Measurements from ENCODE around the gene ATRIP.

ATRIP gene

GRCh38 chr3:48426401-48426909, 20.1 kb upstream of the ATRIP start:
- H3K9ac ChIP-seq (ENCODE audit: low read depth, low read length, poor library complexity) = peak overlapping the region; percentile 18
- no peak overlapping the region for H3K27ac ChIP-seq (replicated peaks; ENCODE audit: low read length)
- H3K14ac ChIP-seq (ENCODE audit: low read length) = no peak overlapping the region
- peaks cover 19 to 63% of the 10 kb centered on the region in 2 donors for H3K36me3 ChIP-seq (replicated peaks in 1 of 2; ENCODE audit: control insufficient read depth in 2 of 2, insufficient read depth in 2 of 2, low read length in 2 of 2)
- H4K8ac ChIP-seq (ENCODE audit: low read depth, low read length) = no peak overlapping the region
- no peak overlapping the region for H2BK120ac ChIP-seq (ENCODE audit: low read depth, low read length)
- H3K4me1 ChIP-seq (ENCODE audit: control insufficient read depth in 2 of 2, insufficient read depth in 1 of 2, low read depth in 1 of 2, low read length in 2 of 2) = peaks cover 23 to 32% of the 10 kb centered on the region in 2 donors
- no peak overlapping the region for H3K4me3 ChIP-seq (ENCODE audit: low read length in 2 of 2)
- peaks cover 49% of the 10 kb centered on the region for H3K79me1 ChIP-seq (ENCODE audit: low read depth, low read length)
- H2BK5ac ChIP-seq (ENCODE audit: low read length) = no peak overlapping the region
- H3K18ac ChIP-seq (ENCODE audit: low read length) = no peak overlapping the region
- no peak overlapping the region for H2AFZ ChIP-seq (ENCODE audit: low read length)
- no peaks in the 10 kb centered on the region for H3K9me3 ChIP-seq (replicated peaks in 1 of 2; ENCODE audit: control insufficient read depth in 2 of 2, insufficient read depth in 1 of 2, low read depth in 1 of 2, low read length in 2 of 2)
- H3K4ac ChIP-seq (ENCODE audit: low read length) = no peak overlapping the region
- DNase-seq (ENCODE audit: low spot score) = no peak
- no peak overlapping the region for H4K91ac ChIP-seq (ENCODE audit: low read depth, low read length, poor library complexity)
- H2BK12ac ChIP-seq (ENCODE audit: low read length) = no peak overlapping the region
- H3K27me3 ChIP-seq (ENCODE audit: control insufficient read depth in 3 of 3, insufficient read depth in 3 of 3, low read depth in 1 of 3, low read length in 3 of 3) = no peaks in the 10 kb centered on the region
- H3K23ac ChIP-seq (ENCODE audit: low read depth, low read length, poor library complexity) = peak overlapping the region; percentile 20
- H2BK15ac ChIP-seq (ENCODE audit: low read length) = no peak overlapping the region
- no CpG with 5 or more reads among the region's 11 CpGs for WGBS, 2 donors (ENCODE audit: extremely low coverage in 2 of 2, insufficient read length in 2 of 2, insufficient replicate concordance in 1 of 2)
- H2AK5ac ChIP-seq (ENCODE audit: low read depth, low read length) = peak overlapping the region; percentile 49
- H3K4me2 ChIP-seq (ENCODE audit: insufficient read depth, low read length, poor library complexity, severe bottlenecking) = no peak overlapping the region

GRCh38 chr3:48426944-48427629, 19.4 kb upstream of the ATRIP start:
- peak overlapping the region; percentile 78 for H3K9ac ChIP-seq (ENCODE audit: low read depth, low read length, poor library complexity)
- H3K4me1 ChIP-seq (ENCODE audit: control insufficient read depth in 2 of 2, insufficient read depth in 1 of 2, low read depth in 1 of 2, low read length in 2 of 2) = peaks cover 23 to 32% of the 10 kb centered on the region in 2 donors
- H2BK120ac ChIP-seq (ENCODE audit: low read depth, low read length) = no peak overlapping the region
- no peak overlapping the region for H2AFZ ChIP-seq (ENCODE audit: low read length)
- peaks cover 43% of the 10 kb centered on the region for H3K79me1 ChIP-seq (ENCODE audit: low read depth, low read length)
- no peak overlapping the region for H4K8ac ChIP-seq (ENCODE audit: low read depth, low read length)
- no peak for DNase-seq (ENCODE audit: low spot score)
- no peak overlapping the region for H3K27ac ChIP-seq (replicated peaks; ENCODE audit: low read length)
- no peak overlapping the region for H2BK12ac ChIP-seq (ENCODE audit: low read length)
- no peak overlapping the region for H2BK15ac ChIP-seq (ENCODE audit: low read length)
- H3K14ac ChIP-seq (ENCODE audit: low read length) = no peak overlapping the region
- peak overlapping the region; percentile 49 to 77 for H3K4me3 ChIP-seq (ENCODE audit: low read length in 2 of 2)
- peak overlapping the region; percentile 49 for H2AK5ac ChIP-seq (ENCODE audit: low read depth, low read length)
- H3K4ac ChIP-seq (ENCODE audit: low read length) = no peak overlapping the region
- peaks cover 15 to 63% of the 10 kb centered on the region in 2 donors for H3K36me3 ChIP-seq (replicated peaks in 1 of 2; ENCODE audit: control insufficient read depth in 2 of 2, insufficient read depth in 2 of 2, low read length in 2 of 2)
- peak overlapping the region; percentile 41 for H3K18ac ChIP-seq (ENCODE audit: low read length)
- no peak overlapping the region for H2BK5ac ChIP-seq (ENCODE audit: low read length)
- no peak overlapping the region for H3K23ac ChIP-seq (ENCODE audit: low read depth, low read length, poor library complexity)
- peak overlapping the region; percentile 84 for H3K4me2 ChIP-seq (ENCODE audit: insufficient read depth, low read length, poor library complexity, severe bottlenecking)
- no peaks in the 10 kb centered on the region for H3K27me3 ChIP-seq (ENCODE audit: control insufficient read depth in 3 of 3, insufficient read depth in 3 of 3, low read depth in 1 of 3, low read length in 3 of 3)
- H3K9me3 ChIP-seq (replicated peaks in 1 of 2; ENCODE audit: control insufficient read depth in 2 of 2, insufficient read depth in 1 of 2, low read depth in 1 of 2, low read length in 2 of 2) = no peaks in the 10 kb centered on the region
- no CpG with 5 or more reads among the region's 8 CpGs for WGBS, 2 donors (ENCODE audit: extremely low coverage in 2 of 2, insufficient read length in 2 of 2, insufficient replicate concordance in 1 of 2)
- no peak overlapping the region for H4K91ac ChIP-seq (ENCODE audit: low read depth, low read length, poor library complexity)

GRCh38 chr3:48427630-48427962, 18.9 kb upstream of the ATRIP start:
- Histone ChIP-seq H2BK120ac (ENCODE audit: low read depth, low read length) (no peak overlapping the region), H3K27ac (replicated peaks; ENCODE audit: low read length) (no peak overlapping the region), H2BK12ac (ENCODE audit: low read length) (no peak overlapping the region), H3K14ac (ENCODE audit: low read length) (no peak overlapping the region), H3K23ac (ENCODE audit: low read depth, low read length, poor library complexity) (no peak overlapping the region), H3K27me3 (ENCODE audit: control insufficient read depth in 3 of 3, insufficient read depth in 3 of 3, low read depth in 1 of 3, low read length in 3 of 3) (no peaks in the 10 kb centered on the region), H2BK5ac (ENCODE audit: low read length) (peak overlapping the region; percentile 91), H4K8ac (ENCODE audit: low read depth, low read length) (no peak overlapping the region), H3K36me3 (replicated peaks in 1 of 2; ENCODE audit: control insufficient read depth in 2 of 2, insufficient read depth in 2 of 2, low read length in 2 of 2) (peaks cover 14 to 63% of the 10 kb centered on the region in 2 donors), H2BK15ac (ENCODE audit: low read length) (no peak overlapping the region), H3K9me3 (replicated peaks in 1 of 2; ENCODE audit: control insufficient read depth in 2 of 2, insufficient read depth in 1 of 2, low read depth in 1 of 2, low read length in 2 of 2) (no peaks in the 10 kb centered on the region), H3K9ac (ENCODE audit: low read depth, low read length, poor library complexity) (peak overlapping the region; percentile 78), H3K4ac (ENCODE audit: low read length) (no peak overlapping the region), H4K91ac (ENCODE audit: low read depth, low read length, poor library complexity) (no peak overlapping the region), H3K4me2 (ENCODE audit: insufficient read depth, low read length, poor library complexity, severe bottlenecking) (peak overlapping the region; percentile 84), H3K4me1 (ENCODE audit: control insufficient read depth in 2 of 2, insufficient read depth in 1 of 2, low read depth in 1 of 2, low read length in 2 of 2) (peaks cover 23 to 36% of the 10 kb centered on the region in 2 donors), H3K4me3 (ENCODE audit: low read length in 2 of 2) (peak overlapping the region; percentile 49 to 77), H3K79me1 (ENCODE audit: low read depth, low read length) (peaks cover 40% of the 10 kb centered on the region), H3K18ac (ENCODE audit: low read length) (peak overlapping the region; percentile 41), H2AFZ (ENCODE audit: low read length) (no peak overlapping the region), H2AK5ac (ENCODE audit: low read depth, low read length) (peak overlapping the region; percentile 13)
- DNase-seq (ENCODE audit: low spot score) = no peak
- WGBS, 2 donors (ENCODE audit: extremely low coverage in 2 of 2, insufficient read length in 2 of 2, insufficient replicate concordance in 1 of 2) = no CpG with 5 or more reads among the region's 9 CpGs

- peak overlapping the region; percentile 75 for H3K18ac ChIP-seq (ENCODE audit: low read length)
- H3K27me3 ChIP-seq (ENCODE audit: control insufficient read depth in 3 of 3, insufficient read depth in 3 of 3, low read depth in 1 of 3, low read length in 3 of 3) = no peaks in the 10 kb centered on the region
- peak overlapping the region; percentile 78 for H3K9ac ChIP-seq (ENCODE audit: low read depth, low read length, poor library complexity)
- peak overlapping the region; percentile 13 for H2AK5ac ChIP-seq (ENCODE audit: low read depth, low read length)
- H2AFZ ChIP-seq (ENCODE audit: low read length) = peak overlapping the region; percentile 88
- no peaks in the 10 kb centered on the region for H3K9me3 ChIP-seq (replicated peaks in 1 of 2; ENCODE audit: control insufficient read depth in 2 of 2, insufficient read depth in 1 of 2, low read depth in 1 of 2, low read length in 2 of 2)
- peaks cover 35% of the 10 kb centered on the region for H3K79me1 ChIP-seq (ENCODE audit: low read depth, low read length)
- H2BK120ac ChIP-seq (ENCODE audit: low read depth, low read length) = no peak overlapping the region
- H3K14ac ChIP-seq (ENCODE audit: low read length) = no peak overlapping the region
- H3K4ac ChIP-seq (ENCODE audit: low read length) = no peak overlapping the region
- H3K4me2 ChIP-seq (ENCODE audit: insufficient read depth, low read length, poor library complexity, severe bottlenecking) = peak overlapping the region; percentile 84
- peak overlapping the region; percentile 91 for H2BK5ac ChIP-seq (ENCODE audit: low read length)
- no peak overlapping the region for H3K23ac ChIP-seq (ENCODE audit: low read depth, low read length, poor library complexity)
- H2BK15ac ChIP-seq (ENCODE audit: low read length) = no peak overlapping the region
- WGBS, 2 donors (ENCODE audit: extremely low coverage in 2 of 2, insufficient read length in 2 of 2, insufficient replicate concordance in 1 of 2) = no CpG with 5 or more reads among the region's 7 CpGs
- H3K27ac ChIP-seq (replicated peaks; ENCODE audit: low read length) = no peak overlapping the region
- DNase-seq (ENCODE audit: low spot score) = no peak
- no peak overlapping the region for H4K91ac ChIP-seq (ENCODE audit: low read depth, low read length, poor library complexity)
- peaks cover 14 to 63% of the 10 kb centered on the region in 2 donors for H3K36me3 ChIP-seq (replicated peaks in 1 of 2; ENCODE audit: control insufficient read depth in 2 of 2, insufficient read depth in 2 of 2, low read length in 2 of 2)
- peak overlapping the region; percentile 77 to 84 for H3K4me3 ChIP-seq (ENCODE audit: low read length in 2 of 2)
- H3K4me1 ChIP-seq (ENCODE audit: control insufficient read depth in 2 of 2, insufficient read depth in 1 of 2, low read depth in 1 of 2, low read length in 2 of 2) = peaks cover 23 to 40% of the 10 kb centered on the region in 2 donors
- no peak overlapping the region for H4K8ac ChIP-seq (ENCODE audit: low read depth, low read length)
- H2BK12ac ChIP-seq (ENCODE audit: low read length) = no peak overlapping the region
Measured at GRCh38 chr3:48428088-48428571, 18.4 kb upstream of the ATRIP start.
